Measurements from ENCODE around the gene FAM228A.
"Not testable (repeated sequence)": the region's sequence is repeated elsewhere in the genome, so short reads cannot be mapped to it uniquely, and the experiment has no call there.

FAM228A gene

GRCh38 chr2:24191848-24192247, 17.0 kb downstream of the FAM228A start:
- no peak for DNase-seq

GRCh38 chr2:24197213-24197612, 22.4 kb downstream of the FAM228A start:
- DNase-seq: not testable (repeated sequence)

- no peak for DNase-seq
Observed at GRCh38 chr2:24199968-24200590, 25.2 kb downstream of the FAM228A start.

- no peak for DNase-seq
Observed at GRCh38 chr2:24200799-24201198, 25.9 kb downstream of the FAM228A start.

GRCh38 chr2:24203029-24203786, 28.4 kb downstream of the FAM228A start:
- DNase-seq: no peak

- no peak for DNase-seq
Observed at GRCh38 chr2:24203787-24204150, 28.9 kb downstream of the FAM228A start.

GRCh38 chr2:24204505-24204904, 29.7 kb downstream of the FAM228A start:
- DNase-seq: no peak

- no peak for DNase-seq
Observed at GRCh38 chr2:24205131-24205530, 30.3 kb downstream of the FAM228A start.

GRCh38 chr2:24206242-24206641, 31.4 kb downstream of the FAM228A start:
- DNase-seq: no peak

GRCh38 chr2:24206714-24207113, 31.9 kb downstream of the FAM228A start:
- DNase-seq: no peak

GRCh38 chr2:24207359-24207758, 32.5 kb downstream of the FAM228A start:
- no peak for DNase-seq

- DNase-seq: no peak
Observed at GRCh38 chr2:24208490-24208889, 33.6 kb downstream of the FAM228A start.

- no peak for DNase-seq
Observed at GRCh38 chr2:24209389-24210105, 34.7 kb downstream of the FAM228A start.

- DNase-seq: no peak
Observed at GRCh38 chr2:24210106-24210455, 35.2 kb downstream of the FAM228A start.

- no peak for DNase-seq
Observed at GRCh38 chr2:24210723-24211122, 35.9 kb downstream of the FAM228A start.

GRCh38 chr2:24211408-24211807, 36.6 kb downstream of the FAM228A start:
- no peak for DNase-seq

GRCh38 chr2:24214880-24215279, 40.0 kb downstream of the FAM228A start:
- no peak for DNase-seq

GRCh38 chr2:24220554-24221291, 45.9 kb downstream of the FAM228A start:
- no peak for DNase-seq

- no peak for DNase-seq
Observed at GRCh38 chr2:24221343-24222050, 46.6 kb downstream of the FAM228A start.

GRCh38 chr2:24222946-24223345, 48.1 kb downstream of the FAM228A start:
- DNase-seq: no peak

- no peak for DNase-seq
Observed at GRCh38 chr2:24225499-24226242, 50.8 kb downstream of the FAM228A start.

GRCh38 chr2:24228470-24228869, 53.6 kb downstream of the FAM228A start:
- DNase-seq: no peak

Measured in CD4-positive, alpha-beta T cell treated with Interferon gamma for 1 hour (primary cell).